H9 (cell line): ENCODE data around the gene PTGES3L. TPM values are rescaled to one million over a fixed set of nuclear protein-coding genes. Genes with fewer than 3 reads are reported as not detected.
A peak's percentile ranks its signal among the peaks of the same experiment; 100 is the strongest.

Experiments used
- DNase-seq: peaks from one replicate; pipeline ENCODE4 v3.0.0-alpha.2; 2017
- H2AFZ ChIP-seq: one replicate; pipeline ENCODE4 v1.6.1; 2013; ENCODE audit warnings: mild to moderate bottlenecking, low read length, control low read depth, moderate library complexity
- H2AK5ac ChIP-seq: 2 replicates; pipeline ENCODE4 v1.6.1; 2013; ENCODE audit warnings: low read length, control low read depth, mixed read lengths; ENCODE audit not compliant: insufficient read length
- H2BK120ac ChIP-seq: one replicate; pipeline ENCODE4 v1.6.1; 2013; ENCODE audit warnings: low read depth, mild to moderate bottlenecking, low read length, control low read depth, inconsistent platforms; ENCODE audit not compliant: poor library complexity, severe bottlenecking
- H2BK12ac ChIP-seq: 2 replicates; pipeline ENCODE4 v1.6.1; 2013; ENCODE audit warnings: low read length, control low read depth, mixed read lengths, low read depth; ENCODE audit not compliant: insufficient read length
- H2BK15ac ChIP-seq: 2 replicates; pipeline ENCODE4 v1.6.1; 2013; ENCODE audit warnings: low read depth, low read length, control low read depth
- H2BK20ac ChIP-seq: one replicate; pipeline ENCODE4 v1.6.1; 2013; ENCODE audit warnings: low read depth, mild to moderate bottlenecking, low read length, control low read depth, inconsistent platforms; ENCODE audit not compliant: poor library complexity, severe bottlenecking
- H2BK5ac ChIP-seq: 2 replicates; pipeline ENCODE4 v1.6.1; 2013; ENCODE audit warnings: low read length, control low read depth, mixed read lengths; ENCODE audit not compliant: insufficient read length
- H3K14ac ChIP-seq: 2 replicates; pipeline ENCODE4 v1.6.1; 2013; ENCODE audit warnings: low read length, control low read depth; ENCODE audit not compliant: insufficient read depth
- H3K18ac ChIP-seq: 2 replicates; pipeline ENCODE4 v1.6.1; 2013; ENCODE audit warnings: low read depth, mild to moderate bottlenecking, mixed read lengths, low read length, control low read depth; ENCODE audit not compliant: insufficient read length
- H3K23ac ChIP-seq: 2 replicates; pipeline ENCODE4 v1.6.1; 2013; ENCODE audit warnings: low read length, control low read depth, mixed read lengths, low read depth; ENCODE audit not compliant: insufficient read length
- H3K23me2 ChIP-seq: 2 replicates; pipeline ENCODE4 v1.6.1; 2013; ENCODE audit warnings: low read depth, mild to moderate bottlenecking, mixed read lengths, low read length, control low read depth; ENCODE audit not compliant: insufficient read length, poor library complexity, severe bottlenecking
- H3K27ac ChIP-seq: 2 replicates; pipeline ENCODE4 v1.5.1; 2013; ENCODE audit warnings: low read length, control low read depth, mixed read lengths, low read depth; ENCODE audit not compliant: insufficient read length
- H3K27me3 ChIP-seq: 2 replicates; pipeline ENCODE4 v1.6.1; 2013; ENCODE audit warnings: low read length, control low read depth, inconsistent platforms; ENCODE audit not compliant: insufficient read depth
- H3K4ac ChIP-seq: 2 replicates; pipeline ENCODE4 v1.6.1; 2013; ENCODE audit warnings: low read depth, mild to moderate bottlenecking, control low read depth, inconsistent platforms, low read length, moderate library complexity
- H3K4me1 ChIP-seq: 2 replicates; pipeline ENCODE4 v1.6.1; 2013; ENCODE audit warnings: low read length, control low read depth, inconsistent platforms; ENCODE audit not compliant: insufficient read depth
- H3K4me2 ChIP-seq: 2 replicates; pipeline ENCODE4 v1.6.1; 2013; ENCODE audit warnings: low read length, control low read depth, mixed read lengths; ENCODE audit not compliant: insufficient read length, insufficient read depth
- H3K56ac ChIP-seq: 2 replicates; pipeline ENCODE4 v1.6.1; 2013; ENCODE audit warnings: low read depth, mild to moderate bottlenecking, mixed read lengths, low read length, control low read depth; ENCODE audit not compliant: insufficient read length
- H3K79me1 ChIP-seq: 2 replicates; pipeline ENCODE4 v1.6.1; 2013; ENCODE audit warnings: low read depth, mild to moderate bottlenecking, moderate library complexity, low read length, control low read depth, inconsistent platforms; ENCODE audit not compliant: insufficient read depth, poor library complexity, severe bottlenecking
- H3K79me2 ChIP-seq: 2 replicates; pipeline ENCODE4 v1.6.1; 2013; ENCODE audit warnings: low read length, control low read depth, inconsistent platforms; ENCODE audit not compliant: insufficient read depth
- H3K9ac ChIP-seq: 2 replicates; pipeline ENCODE4 v1.6.1; 2013; ENCODE audit warnings: low read length, control low read depth, mixed read lengths; ENCODE audit not compliant: insufficient read length; ENCODE audit errors: extremely low read depth
- H3K9me3 ChIP-seq: one replicate; pipeline ENCODE4 v1.6.1; 2013; ENCODE audit warnings: low read depth, low read length, inconsistent platforms; ENCODE audit not compliant: control insufficient read depth
- H3T11ph ChIP-seq: one replicate; pipeline ENCODE4 v1.6.1; 2013; ENCODE audit warnings: mild to moderate bottlenecking, low read length, control low read depth, inconsistent platforms
- H4K20me1 ChIP-seq: one replicate; pipeline ENCODE4 v1.6.1; 2013; ENCODE audit not compliant: control insufficient read depth, insufficient read length, insufficient read depth
- H4K5ac ChIP-seq: 2 replicates; pipeline ENCODE4 v1.6.1; 2013; ENCODE audit warnings: low read depth, mild to moderate bottlenecking, mixed read lengths, low read length, control low read depth; ENCODE audit not compliant: insufficient read length
- H4K8ac ChIP-seq: replicated peaks from 2 replicates; pipeline ENCODE4 v1.6.1; 2013; ENCODE audit warnings: low read length, control low read depth, mixed read lengths, low read depth; ENCODE audit not compliant: insufficient read length
- H4K91ac ChIP-seq: 2 replicates; pipeline ENCODE4 v1.6.1; 2013; ENCODE audit warnings: low read depth, mild to moderate bottlenecking, moderate library complexity, mixed read lengths, low read length, control low read depth; ENCODE audit not compliant: insufficient read length
- H3K27ac Mint-ChIP-seq, 3 experiments: 2 replicates in 2 of 3; 3 replicates in 1 of 3; pipeline ENCODE4 v1.8.0; 2020 to 2021; ENCODE audit warnings: mixed read lengths in 3 of 3, mild to moderate bottlenecking in 1 of 3, moderate library complexity in 1 of 3
- H3K27me3 Mint-ChIP-seq: 2 replicates; pipeline ENCODE4 v1.8.0; 2021; ENCODE audit warnings: low read depth, mild to moderate bottlenecking, moderate library complexity, mixed read lengths
- H3K36me3 Mint-ChIP-seq, 3 experiments: 2 replicates in 2 of 3; 3 replicates in 1 of 3; pipeline ENCODE4 v1.8.0; 2020 to 2021; ENCODE audit warnings: low read depth in 3 of 3, mixed read lengths in 3 of 3; ENCODE audit not compliant: insufficient read depth in 1 of 3
- H3K4me1 Mint-ChIP-seq, 2 experiments: 2 replicates each; pipeline ENCODE4 v1.8.0; 2020; ENCODE audit warnings: mixed read lengths in 2 of 2
- H3K4me3 Mint-ChIP-seq, 2 experiments: 2 replicates in 1 of 2; 3 replicates in 1 of 2; pipeline ENCODE4 v1.8.0; 2020 to 2021; ENCODE audit warnings: mild to moderate bottlenecking in 2 of 2, mixed read lengths in 2 of 2, moderate library complexity in 1 of 2
- H3K9me3 Mint-ChIP-seq, 2 experiments: 2 replicates in 1 of 2; 3 replicates in 1 of 2; pipeline ENCODE4 v1.8.0; 2020; ENCODE audit warnings: mild to moderate bottlenecking in 2 of 2, mixed read lengths in 2 of 2, moderate library complexity in 1 of 2
- CTCF ChIP-seq: fragments of 200-600 bp; sonication (generic); conservative IDR thresholded peaks from 3 replicates; pipeline ENCODE4 v1.8.0; 2021; ENCODE audit warnings: antibody characterized with exemption, mild to moderate bottlenecking
- WGBS: extraction: QIAGEN DNeasy Blood & Tissue Kit; methylation state at CpG from one replicate; pipeline ENCODE4 v1.1.7; 2013; ENCODE audit warnings: missing lambda C conversion rate, low lambda C conversion rate, mixed read lengths; ENCODE audit not compliant: insufficient read length; ENCODE audit errors: extremely low coverage; 5-methylcytosine and 5-hydroxymethylcytosine counted together
- total RNA-seq: library from RNA; stranded (reverse); gene quantifications from 2 replicates; pipeline ENCODE4 v1.2.1, GENCODE V29; 2021

PTGES3L gene
- total RNA-seq, 1 experiment from 2014 or later: 4.2 TPM

- Histone ChIP-seq H4K5ac (no peak overlapping the region), H2BK5ac (no peak overlapping the region), H3K56ac (no peak overlapping the region), H3K4ac (no peak overlapping the region), H3K4me2 (no peak overlapping the region), H3K27me3 (no peaks in the 10 kb centered on the region), H3K79me2 (no peaks in the 10 kb centered on the region), H2AK5ac (no peak overlapping the region), H2BK12ac (no peak overlapping the region), H4K8ac (no peak overlapping the region), H3K9ac (no peak overlapping the region), H3K18ac (no peak overlapping the region), H3K23me2 (no peaks in the 10 kb centered on the region), H4K91ac (no peak overlapping the region), H2BK120ac (no peak overlapping the region), H4K20me1 (no peaks in the 10 kb centered on the region), H3K23ac (no peak overlapping the region), H3K4me1 (no peaks in the 10 kb centered on the region; the same call in 1 of the 2 replicates), H2BK15ac (no peak overlapping the region), H2BK20ac (no peak overlapping the region), H3K79me1 (no peaks in the 10 kb centered on the region), H3K14ac (no peak overlapping the region), H2AFZ (no peak overlapping the region), H3K9me3 (no peaks in the 10 kb centered on the region), H3T11ph (no peak overlapping the region), H3K27ac (no peak overlapping the region)
- Mint-ChIP-seq H3K4me1 (peaks cover 21 to 39% of the 10 kb centered on the region in 2 experiments), H3K27me3 (no peaks in the 10 kb centered on the region), H3K9me3 (no peaks in the 10 kb centered on the region), H3K27ac (peak overlapping the region in 1 of 3 experiments; percentile 80; a peak in 1 of 7 replicates), H3K4me3 (no peak overlapping the region), H3K36me3 (peaks cover 3 to 23% (median 20%) of the 10 kb centered on the region in 3 experiments; a peak in 6 of 7 replicates)
- DNase-seq: no peak
- TF ChIP-seq CTCF: no peak
- no CpG with 5 or more reads among the region's 15 CpGs for WGBS
Observed at GRCh38 chr17:43011728-43012472, 32.0 kb upstream of the PTGES3L start.
